Measurements from ENCODE around the gene CASKIN2.
"Not testable (repeated sequence)": the region's sequence is repeated elsewhere in the genome, so short reads cannot be mapped to it uniquely, and the experiment has no call there.

CASKIN2 gene

GRCh38 chr17:75494326-75494877, 20.9 kb downstream of the CASKIN2 start:
- no peak overlapping the region for H3K4me3 ChIP-seq
- no peak overlapping the region for H3K27ac ChIP-seq

- H3K4me3 ChIP-seq, result no peak overlapping the region
- H3K27ac ChIP-seq, result peak overlapping the region in 1 of 21 experiments; percentile 59
Observed at GRCh38 chr17:75493476-75494129, 21.7 kb downstream of the CASKIN2 start.

DNA sequence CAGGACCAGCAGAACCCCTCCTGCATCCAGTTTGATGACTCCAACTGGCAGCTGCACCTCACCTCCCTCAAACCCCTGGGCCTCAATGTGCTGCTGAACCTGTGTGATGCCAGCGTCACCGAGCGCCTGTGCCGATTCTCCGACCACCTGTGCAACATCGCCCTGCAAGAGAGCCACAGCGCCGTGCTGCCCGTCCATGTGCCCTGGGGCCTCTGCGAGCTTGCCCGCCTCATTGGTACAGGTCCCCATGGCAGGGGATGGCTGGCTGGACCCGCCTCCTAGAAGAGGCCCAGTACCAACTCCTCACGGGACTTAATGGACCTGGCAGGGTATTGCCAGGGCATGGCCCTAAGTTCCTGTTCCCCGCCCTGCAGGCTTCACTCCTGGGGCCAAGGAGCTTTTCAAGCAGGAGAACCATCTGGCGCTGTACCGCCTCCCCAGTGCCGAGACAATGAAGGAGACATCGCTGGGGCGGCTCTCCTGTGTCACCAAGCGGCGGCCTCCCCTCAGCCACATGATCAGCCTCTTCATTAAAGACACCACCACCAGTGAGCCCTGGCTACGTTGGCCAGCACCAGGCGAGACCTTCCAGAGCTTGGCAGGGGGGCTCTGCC, 22.7 kb downstream of the CASKIN2 start:
- Histone ChIP-seq H3K27ac (no peak overlapping the region), H3K4me3 (no peak overlapping the region)

DNA sequence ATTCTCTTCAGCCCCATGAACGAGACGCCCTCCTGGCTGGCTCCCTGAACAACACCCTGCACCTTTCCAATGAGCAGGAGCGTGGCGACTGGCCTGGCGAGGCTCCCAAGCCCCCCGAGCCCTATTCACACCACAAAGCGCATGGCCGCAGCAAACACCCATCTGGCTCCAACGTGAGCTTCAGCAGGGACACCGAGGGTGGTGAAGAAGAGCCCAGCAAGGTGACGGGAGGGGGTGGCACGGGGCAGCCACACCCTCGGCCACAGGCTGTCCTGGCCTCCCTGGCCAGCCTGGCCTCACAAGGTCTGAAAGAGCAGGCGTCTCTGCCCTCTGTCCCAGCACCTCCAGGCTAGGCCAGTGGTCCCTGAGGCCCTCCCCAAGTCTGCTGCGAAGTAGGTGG, 23.7 kb downstream of the CASKIN2 start:
- Histone ChIP-seq H3K4me3 (no peak overlapping the region), H3K27ac (no peak overlapping the region)

- H3K27ac ChIP-seq, result peak overlapping the region in 2 of 21 experiments; percentile 22 to 76
- H3K4me3 ChIP-seq, result no peak overlapping the region
Observed at GRCh38 chr17:75490953-75491649, 24.2 kb downstream of the CASKIN2 start.

GRCh38 chr17:75490173-75490743, 25.1 kb downstream of the CASKIN2 start:
- peak overlapping the region in 3 of 21 experiments; percentile 22 to 76 (median 51) for H3K27ac ChIP-seq
- no peak overlapping the region for H3K4me3 ChIP-seq

DNA sequence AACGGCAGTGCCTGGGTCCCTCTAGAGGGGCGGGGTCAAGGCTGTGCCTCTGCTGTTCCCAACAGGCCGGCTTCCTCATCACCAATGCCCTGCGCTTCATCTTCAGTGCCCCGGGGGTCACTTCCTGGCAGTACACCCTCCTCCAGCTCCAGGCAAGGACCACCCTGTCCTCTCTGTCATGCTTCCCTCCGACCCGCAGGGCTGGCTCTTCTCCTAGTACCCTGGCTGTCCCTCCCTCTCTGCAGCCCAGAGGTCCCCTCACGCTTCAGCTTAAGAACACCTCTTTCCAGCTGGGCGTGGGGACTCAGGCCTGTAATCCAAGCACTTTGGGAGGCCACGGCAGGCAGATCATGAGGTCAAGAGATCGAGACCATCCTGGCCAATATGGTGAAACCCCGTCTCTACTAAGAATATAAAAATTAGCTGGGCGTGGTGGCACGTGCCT, 25.8 kb downstream of the CASKIN2 start:
- Histone ChIP-seq H3K27ac (no peak overlapping the region), H3K4me3 (no peak overlapping the region)

- Histone ChIP-seq H3K27ac (peak overlapping the region in 4 of 21 experiments; percentile 21 to 70 (median 67)), H3K4me3 (no peak overlapping the region)
Observed at GRCh38 chr17:75488693-75489510, 26.4 kb downstream of the CASKIN2 start.

- Histone ChIP-seq H3K4me3 (no peak overlapping the region), H3K27ac (peak overlapping the region in 18 of 21 experiments; percentile 18 to 92 (median 67))
Observed at GRCh38 chr17:75487351-75488070, 27.8 kb downstream of the CASKIN2 start.

GRCh38 chr17:75486951-75487350, 28.4 kb downstream of the CASKIN2 start:
- Histone ChIP-seq H3K4me3 (no peak overlapping the region), H3K27ac (peak overlapping the region in 16 of 21 experiments; percentile 18 to 92 (median 70))

DNA sequence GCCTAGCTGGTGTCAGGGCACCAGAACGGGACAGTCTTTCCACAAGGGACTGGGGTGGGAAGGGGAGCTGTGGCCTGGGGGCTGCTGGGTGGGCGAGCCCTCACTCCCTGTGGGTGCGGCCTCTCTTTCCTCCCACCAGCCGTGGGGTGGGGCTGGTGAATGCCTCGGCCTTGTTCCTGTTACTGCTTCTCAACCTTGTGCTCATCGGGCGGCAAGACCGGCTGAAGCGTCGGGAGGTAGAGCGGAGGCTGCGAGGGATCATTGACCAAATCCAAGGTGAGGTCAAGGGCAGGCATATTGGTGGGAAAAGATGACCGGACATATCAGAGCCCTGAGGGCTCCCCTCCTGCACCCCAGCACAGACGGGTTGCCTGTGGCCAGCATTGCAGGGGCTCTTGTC, 29.2 kb downstream of the CASKIN2 start:
- Histone ChIP-seq H3K4me3 (no peak overlapping the region), H3K27ac (peak overlapping the region in 8 of 21 experiments; percentile 27 to 92 (median 72))

GRCh38 chr17:75485688-75486087, 29.6 kb downstream of the CASKIN2 start:
- Histone ChIP-seq H3K27ac (peak overlapping the region in 4 of 21 experiments; percentile 6 to 49 (median 35)), H3K4me3 (no peak overlapping the region)

- Histone ChIP-seq H3K27ac (peak overlapping the region in 4 of 21 experiments; percentile 24 to 68 (median 52)), H3K4me3 (no peak overlapping the region)
Observed at GRCh38 chr17:75482098-75482942, 33.0 kb downstream of the CASKIN2 start.

GRCh38 chr17:75481194-75482068, 33.9 kb downstream of the CASKIN2 start:
- Histone ChIP-seq H3K4me3 (no peak overlapping the region), H3K27ac (peak overlapping the region in 5 of 21 experiments; percentile 34 to 68 (median 53))

GRCh38 chr17:75480281-75480680, 35.1 kb downstream of the CASKIN2 start:
- H3K27ac ChIP-seq, result peak overlapping the region in 3 of 21 experiments; percentile 28 to 68 (median 32)

DNA sequence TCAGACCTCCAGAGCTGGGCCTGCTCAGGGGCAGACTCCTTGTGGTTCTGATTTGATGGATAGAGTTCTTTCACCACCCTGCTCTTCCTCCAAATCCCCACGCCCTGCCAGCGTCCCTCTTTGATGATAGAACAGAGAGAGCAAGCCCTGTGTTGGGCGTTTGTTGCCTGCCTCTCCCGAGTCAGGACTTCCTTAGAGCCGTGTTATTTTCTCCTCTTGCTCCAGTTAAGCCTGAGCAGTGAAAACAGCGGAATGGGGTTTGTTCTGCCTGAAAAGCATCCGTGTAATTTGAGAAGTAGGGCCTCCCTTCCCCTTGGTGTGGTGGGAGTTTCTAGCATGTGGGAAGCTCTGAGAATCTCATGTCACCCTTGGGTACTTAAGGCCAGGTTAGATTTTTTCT, 36.8 kb downstream of the CASKIN2 start:
- Histone ChIP-seq H3K4me3 (no peak overlapping the region), H3K27ac (no peak overlapping the region)

More at GRCh38 chr17:75480281-75480680, 35.1 kb downstream of the CASKIN2 start:
- no peak overlapping the region for H3K4me3 ChIP-seq

- not testable (repeated sequence) for H3K4me3 ChIP-seq, H3K27ac ChIP-seq
Observed at GRCh38 chr17:75477490-75477862, 37.9 kb downstream of the CASKIN2 start.
